Measurements from ENCODE around the gene L2HGDH. TPM values are rescaled to one million over a fixed set of nuclear protein-coding genes. Genes with fewer than 3 reads are reported as not detected.

L2HGDH gene
- total RNA-seq, 1 experiment from 2014 or later = 25.0 TPM

DNA sequence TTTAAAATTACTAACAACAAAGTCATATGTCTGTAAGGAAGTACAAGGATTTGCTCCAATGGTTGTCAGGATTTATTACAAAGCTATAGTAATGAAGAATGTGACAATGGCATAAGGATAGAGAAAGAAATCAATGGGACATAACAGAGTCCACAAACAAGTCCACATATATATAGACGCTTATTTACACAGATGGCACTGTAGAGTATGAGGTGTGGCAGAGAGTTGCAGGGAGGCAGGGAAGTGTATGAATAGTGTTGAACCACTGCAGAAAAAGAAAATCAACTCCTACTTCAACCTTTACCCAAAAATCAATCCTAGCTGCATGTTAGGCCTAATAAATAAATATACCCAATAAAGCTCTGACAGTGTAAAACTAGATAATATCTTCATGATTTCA lies 102.0 kb downstream of the L2HGDH start:
- ChIA-PET POLR2A (no interaction called here), CTCF (no interaction called here)
- H3K36me3 ChIP-seq (ENCODE audit: control insufficient read depth, insufficient read depth, low read length) = no peaks in the 10 kb centered on the region
- H3K4me1 ChIP-seq = no peaks in the 10 kb centered on the region
- no peaks in the 10 kb centered on the region for H3K9me3 ChIP-seq
- intact Hi-C loops (cut with micrococcal nuclease; ENCODE audit: unreplicated experiment) = no loop called here
- H3K4me1 Mint-ChIP-seq (ENCODE audit: low read depth, unreplicated experiment) = no peaks in the 10 kb centered on the region
- TF ChIP-seq, protein P1, sequence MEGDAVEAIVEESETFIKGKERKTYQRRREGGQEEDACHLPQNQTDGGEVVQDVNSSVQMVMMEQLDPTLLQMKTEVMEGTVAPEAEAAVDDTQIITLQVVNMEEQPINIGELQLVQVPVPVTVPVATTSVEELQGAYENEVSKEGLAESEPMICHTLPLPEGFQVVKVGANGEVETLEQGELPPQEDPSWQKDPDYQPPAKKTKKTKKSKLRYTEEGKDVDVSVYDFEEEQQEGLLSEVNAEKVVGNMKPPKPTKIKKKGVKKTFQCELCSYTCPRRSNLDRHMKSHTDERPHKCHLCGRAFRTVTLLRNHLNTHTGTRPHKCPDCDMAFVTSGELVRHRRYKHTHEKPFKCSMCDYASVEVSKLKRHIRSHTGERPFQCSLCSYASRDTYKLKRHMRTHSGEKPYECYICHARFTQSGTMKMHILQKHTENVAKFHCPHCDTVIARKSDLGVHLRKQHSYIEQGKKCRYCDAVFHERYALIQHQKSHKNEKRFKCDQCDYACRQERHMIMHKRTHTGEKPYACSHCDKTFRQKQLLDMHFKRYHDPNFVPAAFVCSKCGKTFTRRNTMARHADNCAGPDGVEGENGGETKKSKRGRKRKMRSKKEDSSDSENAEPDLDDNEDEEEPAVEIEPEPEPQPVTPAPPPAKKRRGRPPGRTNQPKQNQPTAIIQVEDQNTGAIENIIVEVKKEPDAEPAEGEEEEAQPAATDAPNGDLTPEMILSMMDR (IDR thresholded peaks at IDR 0.05; ENCODE audit: insufficient read depth in 1 of 2, low read depth in 1 of 2, low read length in 1 of 2, severe bottlenecking in 1 of 2, unreplicated experiment in 1 of 2) = no peak
- H3K9me3 Mint-ChIP-seq (ENCODE audit: unreplicated experiment) = no peaks in the 10 kb centered on the region
- no TSS peak for BruUV-seq (replicated peaks)
- no peak overlapping the region for H3K4me3 Mint-ChIP-seq (ENCODE audit: unreplicated experiment)
- no peak for DNase-seq
- no peaks in the 10 kb centered on the region for H3K36me3 Mint-ChIP-seq (ENCODE audit: insufficient read depth, unreplicated experiment)
- no peaks in the 10 kb centered on the region for H3K27me3 Mint-ChIP-seq (ENCODE audit: insufficient read depth, unreplicated experiment)
- no peak overlapping the region for H3K27ac Mint-ChIP-seq (ENCODE audit: unreplicated experiment)
- no peak overlapping the region for H3K4me3 ChIP-seq (ENCODE audit: low read depth, low read length)
- H3K27me3 ChIP-seq (replicated peaks; ENCODE audit: control insufficient read depth, insufficient read depth, low read length) = no peaks in the 10 kb centered on the region

DNA sequence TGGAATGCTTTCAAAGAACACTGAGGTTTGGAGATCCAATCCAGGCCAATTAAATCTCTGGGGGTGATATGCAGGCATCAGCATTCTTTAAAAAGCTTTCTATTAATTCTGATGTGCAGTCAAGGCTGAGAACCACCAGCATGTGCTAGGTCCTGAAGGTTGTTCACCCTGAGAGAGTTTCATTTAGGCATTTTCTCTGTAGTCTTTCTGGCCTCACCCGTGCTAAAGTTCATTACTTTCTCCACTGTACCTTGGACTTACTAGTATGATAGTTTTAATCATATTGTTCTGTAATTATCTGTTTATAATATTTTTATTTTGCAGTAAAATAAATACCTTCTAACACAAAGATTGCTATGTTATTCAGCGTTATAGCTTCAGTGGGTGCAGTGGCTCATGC lies 113.5 kb downstream of the L2HGDH start:
- ChIA-PET POLR2A (no interaction called here), CTCF (no interaction called here)
- Mint-ChIP-seq H3K27me3 (ENCODE audit: insufficient read depth, unreplicated experiment) (no peaks in the 10 kb centered on the region), H3K36me3 (ENCODE audit: insufficient read depth, unreplicated experiment) (peaks cover 4% of the 10 kb centered on the region), H3K9me3 (ENCODE audit: unreplicated experiment) (no peaks in the 10 kb centered on the region), H3K4me1 (ENCODE audit: low read depth, unreplicated experiment) (no peaks in the 10 kb centered on the region), H3K27ac (ENCODE audit: unreplicated experiment) (no peak overlapping the region), H3K4me3 (ENCODE audit: unreplicated experiment) (no peak overlapping the region)
- no TSS peak for BruUV-seq (replicated peaks)
- DNase-seq = no peak
- Histone ChIP-seq H3K9me3 (no peaks in the 10 kb centered on the region), H3K4me1 (no peaks in the 10 kb centered on the region), H3K27me3 (replicated peaks; ENCODE audit: control insufficient read depth, insufficient read depth, low read length) (no peaks in the 10 kb centered on the region), H3K4me3 (ENCODE audit: low read depth, low read length) (no peak overlapping the region), H3K36me3 (ENCODE audit: control insufficient read depth, insufficient read depth, low read length) (no peaks in the 10 kb centered on the region)
- TF ChIP-seq, protein P1 (IDR thresholded peaks at IDR 0.05; ENCODE audit: insufficient read depth in 1 of 2, low read depth in 1 of 2, low read length in 1 of 2, severe bottlenecking in 1 of 2, unreplicated experiment in 1 of 2) = no peak
- intact Hi-C loops (cut with micrococcal nuclease; ENCODE audit: unreplicated experiment) = no loop called here

DNA sequence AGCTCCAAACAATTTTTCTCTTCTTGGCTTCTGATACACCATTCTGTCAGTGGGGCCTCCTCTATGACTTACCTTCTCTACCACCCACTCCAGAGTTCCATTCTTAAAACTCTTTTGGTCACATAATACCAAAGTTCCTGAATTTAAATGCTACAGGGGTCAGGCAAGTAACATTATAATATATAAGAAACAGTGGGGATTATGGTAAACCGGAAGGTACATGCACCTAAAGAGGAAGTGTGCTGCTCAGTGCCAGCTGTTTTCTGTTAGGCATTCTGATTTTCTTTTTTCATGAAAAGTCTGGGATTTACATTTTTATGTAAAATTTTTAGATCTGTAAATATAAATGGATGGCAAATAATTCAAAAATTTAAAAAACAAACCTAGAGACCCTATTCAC lies 120.5 kb downstream of the L2HGDH start:
- no peak for DNase-seq
- Histone ChIP-seq H3K9me3 (no peaks in the 10 kb centered on the region), H3K4me3 (ENCODE audit: low read depth, low read length) (no peak overlapping the region), H3K4me1 (no peaks in the 10 kb centered on the region), H3K36me3 (ENCODE audit: control insufficient read depth, insufficient read depth, low read length) (no peaks in the 10 kb centered on the region), H3K27me3 (replicated peaks; ENCODE audit: control insufficient read depth, insufficient read depth, low read length) (no peaks in the 10 kb centered on the region)
- Mint-ChIP-seq H3K36me3 (ENCODE audit: insufficient read depth, unreplicated experiment) (no peaks in the 10 kb centered on the region), H3K9me3 (ENCODE audit: unreplicated experiment) (no peaks in the 10 kb centered on the region), H3K4me1 (ENCODE audit: low read depth, unreplicated experiment) (no peaks in the 10 kb centered on the region), H3K27me3 (ENCODE audit: insufficient read depth, unreplicated experiment) (no peaks in the 10 kb centered on the region), H3K27ac (ENCODE audit: unreplicated experiment) (no peak overlapping the region), H3K4me3 (ENCODE audit: unreplicated experiment) (no peak overlapping the region)
- no TSS peak for BruUV-seq (replicated peaks)
- intact Hi-C loops (cut with micrococcal nuclease; ENCODE audit: unreplicated experiment) = no loop called here
- CTCF ChIA-PET = no interaction called here
- POLR2A ChIA-PET = no interaction called here
- TF ChIP-seq, protein P1 (IDR thresholded peaks at IDR 0.05; ENCODE audit: insufficient read depth in 1 of 2, low read depth in 1 of 2, low read length in 1 of 2, severe bottlenecking in 1 of 2, unreplicated experiment in 1 of 2) = no peak

Small RNA genes lying within 50 kb of the gene (microRNA-seq; reads per million reads assigned to microRNA genes)
- gene MIR4504 = not detected

Other genes starting within 250 kb of the L2HGDH start
- gene VCPKMT, start 195.7 kb downstream of the L2HGDH start, total RNA-seq (2022) = 9.7 TPM in 2 replicates
- gene SOS2, start 80.7 kb downstream of the L2HGDH start, total RNA-seq (2022) = 13.0 and 13.9 TPM in 2 replicates
- 25.8 and 27.6 TPM in 2 replicates for gene DMAC2L, start 95 bp upstream of the L2HGDH start, total RNA-seq (2022)
- 4.5 and 5.4 TPM in 2 replicates for gene CDKL1, start 84.7 kb upstream of the L2HGDH start, total RNA-seq (2022)
- 48.4 and 48.6 TPM in 2 replicates for gene MAP4K5, start 220.3 kb upstream of the L2HGDH start, total RNA-seq (2022)
- gene ATL1, start 247.9 kb upstream of the L2HGDH start, total RNA-seq (2022) = 1.1 and 1.2 TPM in 2 replicates